GM12872 (cell line): ENCODE measurements around the gene GAMT.
A peak's percentile ranks its signal among the peaks of the same experiment; 100 is the strongest.

ENCODE experiments used
- CTCF ChIP-seq: IDR thresholded peaks from 3 replicates; pipeline ENCODE4 v1.5.1; 2011; ENCODE audit warnings: low read depth, mild to moderate bottlenecking, low read length, moderate library complexity; ENCODE audit not compliant: insufficient read depth

Gene GAMT

GRCh38 chr19:1406774-1407527 lies 5.6 kb upstream of the GAMT start:
- peak; percentile 53; the same call in 2 of the 3 replicates for TF ChIP-seq CTCF

GRCh38 chr19:1402411-1403070 lies 1.2 kb upstream of the GAMT start:
- no peak for TF ChIP-seq CTCF

- no peak for TF ChIP-seq CTCF
Observed at GRCh38 chr19:1401889-1402217, 511 bp upstream of the GAMT start.

- TF ChIP-seq CTCF, result no peak
Observed at GRCh38 chr19:1400281-1401137, 833 bp downstream of the GAMT start.

- no peak for TF ChIP-seq CTCF
Observed at GRCh38 chr19:1399745-1400144, 1.6 kb downstream of the GAMT start.

- no peak for TF ChIP-seq CTCF
Observed at GRCh38 chr19:1399079-1399478, 2.3 kb downstream of the GAMT start.

GRCh38 chr19:1397838-1398237 lies 3.5 kb downstream of the GAMT start:
- no peak for TF ChIP-seq CTCF
